ENCODE measurements around the gene AHI1.

The AHI1 gene

GRCh38 chr6:135397172-135397952, 100.2 kb downstream of the AHI1 start:
- Histone ChIP-seq H3K36me3 (ENCODE audit: insufficient read depth, low read length) (no peaks in the 10 kb centered on the region), H4K20me1 (ENCODE audit: insufficient read depth, low read length) (no peaks in the 10 kb centered on the region), H3K4me1 (ENCODE audit: insufficient read depth, low read length) (peaks cover 5% of the 10 kb centered on the region), H2AFZ (ENCODE audit: low read depth, low read length) (no peak overlapping the region), H3K4me2 (ENCODE audit: insufficient read depth, low read length) (no peak overlapping the region), H3K9ac (ENCODE audit: low read depth, low read length) (no peak overlapping the region), H3K27ac (ENCODE audit: low read length) (no peak overlapping the region), H3K4me3 (ENCODE audit: low read depth in 1 of 2, low read length in 2 of 2) (no peak overlapping the region), H3K79me2 (ENCODE audit: insufficient read depth, low read length) (no peaks in the 10 kb centered on the region), H3K27me3 (ENCODE audit: insufficient read depth, low read length, poor library complexity) (no peaks in the 10 kb centered on the region), H3K9me3 (ENCODE audit: insufficient read depth, low read length, severe bottlenecking) (no peaks in the 10 kb centered on the region)
- no peak for TF ChIP-seq EZH2 (IDR thresholded peaks at IDR 0.05; ENCODE audit: borderline replicate concordance, low read depth, low read length, severe bottlenecking)
- TF ChIP-seq, protein P1, sequence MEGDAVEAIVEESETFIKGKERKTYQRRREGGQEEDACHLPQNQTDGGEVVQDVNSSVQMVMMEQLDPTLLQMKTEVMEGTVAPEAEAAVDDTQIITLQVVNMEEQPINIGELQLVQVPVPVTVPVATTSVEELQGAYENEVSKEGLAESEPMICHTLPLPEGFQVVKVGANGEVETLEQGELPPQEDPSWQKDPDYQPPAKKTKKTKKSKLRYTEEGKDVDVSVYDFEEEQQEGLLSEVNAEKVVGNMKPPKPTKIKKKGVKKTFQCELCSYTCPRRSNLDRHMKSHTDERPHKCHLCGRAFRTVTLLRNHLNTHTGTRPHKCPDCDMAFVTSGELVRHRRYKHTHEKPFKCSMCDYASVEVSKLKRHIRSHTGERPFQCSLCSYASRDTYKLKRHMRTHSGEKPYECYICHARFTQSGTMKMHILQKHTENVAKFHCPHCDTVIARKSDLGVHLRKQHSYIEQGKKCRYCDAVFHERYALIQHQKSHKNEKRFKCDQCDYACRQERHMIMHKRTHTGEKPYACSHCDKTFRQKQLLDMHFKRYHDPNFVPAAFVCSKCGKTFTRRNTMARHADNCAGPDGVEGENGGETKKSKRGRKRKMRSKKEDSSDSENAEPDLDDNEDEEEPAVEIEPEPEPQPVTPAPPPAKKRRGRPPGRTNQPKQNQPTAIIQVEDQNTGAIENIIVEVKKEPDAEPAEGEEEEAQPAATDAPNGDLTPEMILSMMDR (IDR thresholded peaks at IDR 0.05; ENCODE audit: borderline replicate concordance, extremely low read depth, low read length, poor library complexity, severe bottlenecking): no peak
- ATAC-seq (ENCODE audit: insufficient read depth, low read depth) (no peak), DNase-seq (no peak)

GRCh38 chr6:135395136-135395535, 102.4 kb downstream of the AHI1 start:
- ATAC-seq (ENCODE audit: insufficient read depth, low read depth): no peak
- H3K36me3 ChIP-seq (ENCODE audit: insufficient read depth, low read length): no peaks in the 10 kb centered on the region
- H3K27ac ChIP-seq (ENCODE audit: low read length): no peak overlapping the region
- no peak overlapping the region for H3K9ac ChIP-seq (ENCODE audit: low read depth, low read length)
- peaks cover 5% of the 10 kb centered on the region for H3K4me1 ChIP-seq (ENCODE audit: insufficient read depth, low read length)
- H3K79me2 ChIP-seq (ENCODE audit: insufficient read depth, low read length): no peaks in the 10 kb centered on the region
- H3K4me3 ChIP-seq (ENCODE audit: low read depth in 1 of 2, low read length in 2 of 2): no peak overlapping the region
- no peaks in the 10 kb centered on the region for H3K9me3 ChIP-seq (ENCODE audit: insufficient read depth, low read length, severe bottlenecking)
- no peaks in the 10 kb centered on the region for H4K20me1 ChIP-seq (ENCODE audit: insufficient read depth, low read length)
- H3K27me3 ChIP-seq (ENCODE audit: insufficient read depth, low read length, poor library complexity): no peaks in the 10 kb centered on the region
- no peak overlapping the region for H2AFZ ChIP-seq (ENCODE audit: low read depth, low read length)
- no peak for DNase-seq
- TF ChIP-seq EZH2 (IDR thresholded peaks at IDR 0.05; ENCODE audit: borderline replicate concordance, low read depth, low read length, severe bottlenecking): no peak
- TF ChIP-seq, protein P1 (IDR thresholded peaks at IDR 0.05; ENCODE audit: borderline replicate concordance, extremely low read depth, low read length, poor library complexity, severe bottlenecking): no peak
- H3K4me2 ChIP-seq (ENCODE audit: insufficient read depth, low read length): no peak overlapping the region

DNA sequence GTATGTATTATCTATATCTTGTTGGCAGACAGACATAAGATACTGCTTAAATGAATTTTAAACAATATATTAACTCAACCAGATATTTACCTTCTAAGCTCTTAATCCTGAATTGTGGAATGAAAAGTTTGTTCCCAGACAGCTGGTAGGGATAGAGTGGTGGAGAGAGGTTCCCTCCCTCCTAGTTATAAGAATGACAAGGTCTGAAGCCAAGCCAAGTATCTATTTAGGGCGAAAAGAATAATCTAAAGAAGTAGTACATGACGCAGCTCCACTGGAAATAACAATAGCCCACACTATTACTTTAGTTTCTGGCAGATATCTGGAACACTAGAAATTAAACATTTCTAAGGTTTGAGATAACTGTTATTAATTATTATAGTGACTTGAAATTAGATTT, 104.3 kb downstream of the AHI1 start:
- Histone ChIP-seq H3K9me3 (ENCODE audit: insufficient read depth, low read length, severe bottlenecking) (no peaks in the 10 kb centered on the region), H3K4me2 (ENCODE audit: insufficient read depth, low read length) (no peak overlapping the region), H3K79me2 (ENCODE audit: insufficient read depth, low read length) (no peaks in the 10 kb centered on the region), H3K36me3 (ENCODE audit: insufficient read depth, low read length) (no peaks in the 10 kb centered on the region), H4K20me1 (ENCODE audit: insufficient read depth, low read length) (no peaks in the 10 kb centered on the region), H3K4me1 (ENCODE audit: insufficient read depth, low read length) (peaks cover 5% of the 10 kb centered on the region), H3K27ac (ENCODE audit: low read length) (no peak overlapping the region), H3K27me3 (ENCODE audit: insufficient read depth, low read length, poor library complexity) (no peaks in the 10 kb centered on the region), H3K9ac (ENCODE audit: low read depth, low read length) (no peak overlapping the region), H2AFZ (ENCODE audit: low read depth, low read length) (no peak overlapping the region), H3K4me3 (ENCODE audit: low read depth in 1 of 2, low read length in 2 of 2) (no peak overlapping the region)
- TF ChIP-seq, protein P1 (IDR thresholded peaks at IDR 0.05; ENCODE audit: borderline replicate concordance, extremely low read depth, low read length, poor library complexity, severe bottlenecking): no peak
- TF ChIP-seq EZH2 (IDR thresholded peaks at IDR 0.05; ENCODE audit: borderline replicate concordance, low read depth, low read length, severe bottlenecking): no peak
- no peak for DNase-seq
- no peak for ATAC-seq (ENCODE audit: insufficient read depth, low read depth)
